K562 (cell line): ENCODE data around the gene ZNF23. TPM values are rescaled to one million over a fixed set of nuclear protein-coding genes. Genes with fewer than 3 reads are reported as not detected.
A peak's percentile ranks its signal among the peaks of the same experiment; 100 is the strongest.

ENCODE experiments used
- ATAC-seq: fragments of 200-7000 bp; cut with Tn5 transposase; 3 replicates; pipeline ENCODE4 v1.9.1; 2020; ENCODE audit warnings: moderate library complexity
- BruUV-seq: library from RNA; stranded (reverse); fragments of 400-500 nt; replicated peaks from 2 replicates; lab custom pipeline; 2021; lab: Mats Ljungman, UMichigan
- CTCF ChIA-PET: fragments of 300-600 bp; formaldehyde crosslinking; extraction: SDS; loops from one replicate; lab custom pipeline; 2021; ENCODE audit warnings: low intra/inter-chr PET ratio; lab: Yijun Ruan, JAX
- POLR2A ChIA-PET: fragments of 300-600, 350-650 bp; sonication (Branson Sonifier 250); formaldehyde crosslinking; extraction: SDS; loops from one replicate; lab custom pipeline; 2021; ENCODE audit warnings: antibody characterized with exemption, inconsistent platforms; lab: Yijun Ruan, JAX
- DNase-seq, 4 experiments: peaks; one replicate each; pipeline versions ENCODE4 v3.0.0 to v3.0.0-alpha.2; 2011 to 2018; ENCODE audit warnings: low spot score in 3 of 4, mixed read lengths in 3 of 4; ENCODE audit errors: extremely low read depth in 1 of 4
- FAIRE-seq: peaks from 2 replicates; lab custom pipeline; 2011; peaks lifted over from hg19 to GRCh38; lab: Jason Lieb, UNC
- H2AFZ ChIP-seq: 2 replicates; pipeline ENCODE4 v1.6.0; 2011; ENCODE audit warnings: low read depth, low read length, control low read depth, inconsistent platforms
- H3K27ac ChIP-seq: fragments of 200-600 bp; 3 replicates; pipeline ENCODE4 v1.8.0; 2011; ENCODE audit warnings: low read depth, mild to moderate bottlenecking, control low read depth, inconsistent platforms, low read length, moderate library complexity, mixed read lengths; ENCODE audit errors: extremely low read depth
- H3K27me3 ChIP-seq, 2 experiments: fragments of 300-600 bp in 1 of 2; 2 replicates in 1 of 2; 3 replicates in 1 of 2; pipeline versions ENCODE4 v1.6.0 to v1.8.0; 2011; ENCODE audit warnings: inconsistent platforms in 2 of 2, low read length in 2 of 2, mild to moderate bottlenecking in 1 of 2, mixed read lengths in 1 of 2, moderate library complexity in 1 of 2; ENCODE audit not compliant: control insufficient read depth in 2 of 2, insufficient read depth in 2 of 2
- H3K36me3 ChIP-seq: fragments of 300-600 bp; 3 replicates; pipeline ENCODE4 v1.8.0; 2011; ENCODE audit warnings: mild to moderate bottlenecking, low read length, inconsistent platforms; ENCODE audit not compliant: control insufficient read depth, insufficient read depth
- H3K4me1 ChIP-seq, 2 experiments: fragments of 200-600 bp in 1 of 2; replicated peaks in 1 of 2; 2 replicates in 1 of 2; 3 replicates in 1 of 2; pipeline versions ENCODE4 v1.5.1 to v1.8.0; 2011; ENCODE audit warnings: inconsistent platforms in 2 of 2, low read length in 2 of 2, mild to moderate bottlenecking in 1 of 2, mixed read lengths in 1 of 2, moderate library complexity in 1 of 2; ENCODE audit not compliant: control insufficient read depth in 2 of 2, insufficient read depth in 2 of 2
- H3K4me2 ChIP-seq: 2 replicates; pipeline ENCODE4 v1.6.1; 2011; ENCODE audit warnings: low read length, control low read depth, inconsistent platforms, mixed read lengths; ENCODE audit not compliant: insufficient read depth
- H3K4me3 ChIP-seq: fragments of 200-600 bp; sonication (generic), shearing (Covaris generic); 2 replicates; pipeline ENCODE4 v1.5.1; 2016; ENCODE audit warnings: control low read depth, inconsistent platforms
- H3K79me2 ChIP-seq: fragments of 200-600 bp; 3 replicates; pipeline ENCODE4 v1.8.0; 2011; ENCODE audit warnings: low read length, inconsistent platforms; ENCODE audit not compliant: control insufficient read depth, insufficient read depth
- H3K9ac ChIP-seq, 2 experiments: 2 replicates each; pipeline versions ENCODE4 v1.6.0 to v1.6.1; 2011; ENCODE audit warnings: low read depth in 2 of 2, low read length in 2 of 2, control low read depth in 1 of 2, inconsistent platforms in 1 of 2, mild to moderate bottlenecking in 1 of 2, mixed read lengths in 1 of 2; ENCODE audit not compliant: insufficient read depth in 1 of 2
- H3K9me1 ChIP-seq: one replicate; pipeline ENCODE4 v1.6.0; 2011; ENCODE audit warnings: inconsistent platforms, mild to moderate bottlenecking, low read length, moderate library complexity; ENCODE audit not compliant: control insufficient read depth, insufficient read depth
- H3K9me3 ChIP-seq: replicated peaks from 2 replicates; pipeline ENCODE4 v1.5.1; 2011; ENCODE audit warnings: low read depth, low read length, inconsistent platforms; ENCODE audit not compliant: control insufficient read depth, insufficient read depth
- H4K20me1 ChIP-seq: replicated peaks from 2 replicates; pipeline ENCODE4 v1.6.1; 2011; ENCODE audit warnings: low read length, inconsistent platforms, mixed read lengths; ENCODE audit not compliant: control insufficient read depth, insufficient read depth
- ATF1 ChIP-seq, 2 experiments: fragments of 450-650 bp in 1 of 2; IDR thresholded peaks; 2 replicates each; pipeline ENCODE4 v1.6.1; 2016; ENCODE audit warnings: missing compliant biosample characterization in 1 of 2, missing genetic modification characterization in 1 of 2
- HNRNPH1 ChIP-seq: fragments of 200-400 bp; formaldehyde crosslinking; optimal IDR thresholded peaks from 2 replicates; pipeline ENCODE3; 2017; ENCODE audit warnings: low read depth, mild to moderate bottlenecking, low read length, moderate library complexity
- JUND ChIP-seq, 2 experiments: IDR thresholded peaks; 2 replicates in 1 of 2; 3 replicates in 1 of 2; pipeline ENCODE4 v1.6.1; 2011; ENCODE audit warnings: borderline replicate concordance in 2 of 2, low read depth in 2 of 2, low read length in 2 of 2, improper control_type of control experiment in 1 of 2, missing biosample characterization in 1 of 2, missing genetic modification characterization in 1 of 2, missing genetic modification reagents in 1 of 2
- NR0B1 ChIP-seq: fragments of 450-650 bp; IDR thresholded peaks from one replicate; pipeline ENCODE4 v1.6.1; 2018; ENCODE audit warnings: mild to moderate bottlenecking, moderate library complexity; ENCODE audit not compliant: partially characterized antibody
- PML ChIP-seq: IDR thresholded peaks from 2 replicates; pipeline ENCODE4 v1.6.1; 2012; ENCODE audit warnings: low read length, inconsistent platforms
- PRMT5 ChIP-seq: sonication (generic); formaldehyde crosslinking; IDR thresholded peaks from 2 replicates; pipeline ENCODE4 v1.5.0; 2020; ENCODE audit warnings: missing genetic modification reagents
- TAL1 ChIP-seq: fragments of 450-650 bp; IDR thresholded peaks from 2 replicates; pipeline ENCODE4 v1.6.1; 2016; ENCODE audit warnings: mild to moderate bottlenecking
- XRCC3 ChIP-seq: fragments of 450-650 bp; IDR thresholded peaks from 2 replicates; pipeline ENCODE4 v1.6.1; 2017; ENCODE audit warnings: mild to moderate bottlenecking, moderate library complexity
- WGBS: fragments of 100-300 bp; shearing (Covaris generic); methylation state at CpG from one replicate; pipeline ENCODE4 v1.1.6; 2016; ENCODE audit warnings: low coverage, mixed read lengths; ENCODE audit not compliant: insufficient coverage; ENCODE audit errors: missing lambda C conversion rate; 5-methylcytosine and 5-hydroxymethylcytosine counted together
- in situ Hi-C: fragments of 300-500 bp; cut with MboI; formaldehyde crosslinking; loops from 4 replicates; pipeline ENCODE4 v1.15.0; 2018; ENCODE audit warnings: inconsistent platforms, mixed read lengths
- intact Hi-C: fragments of 100-400 bp; cut with micrococcal nuclease; formaldehyde crosslinking; loops from 2 replicates; pipeline ENCODE4 v1.14.2; 2022
- polyA plus RNA-seq, 8 experiments: library from polyadenylated mRNA; depleted of rRNA in 4 of 8; stranded (reverse) in 5 of 8; unstranded in 3 of 8; fragments of >200 nt; fragmentation: Nextera tagmentation in 2 of 8; fragmentation: Illumina TruSeq in 1 of 8; extraction: Ambion mirVana in 2 of 8; extraction: Trizol in 1 of 8; gene quantifications; 2 replicates each; pipeline versions ENCODE4 v1.2.1 to v1.2.3, GENCODE V29; 2011 to 2014; ENCODE audit warnings: inconsistent platforms in 1 of 8, missing spikeins in 1 of 8
- total RNA-seq, 7 experiments: library from RNA; depleted of rRNA in 6 of 7; stranded (reverse); fragments of >200 nt in 6 of 7; fragmentation: Illumina TruSeq in 2 of 7; extraction: Trizol in 2 of 7; gene quantifications; 2 replicates each; pipeline versions ENCODE4 v1.2.1 to v1.2.3, GENCODE V29; 2011 to 2021; ENCODE audit warnings: low replicate concordance in 1 of 7
- TF ChIP-seq, protein P1 (sequence below): fragments of 450-650 bp; IDR thresholded peaks from 2 replicates; pipeline ENCODE4 v1.6.1; 2016; ENCODE audit warnings: low read depth

Gene ZNF23
- total and polyA plus RNA-seq, 9 of the 15 experiments (the other 6 are each of a cell fraction or from before 2014, with no cell fraction given) = 4.7 to 13.4 (median 11.2) TPM

GRCh38 chr16:71409011-71409775 is 52.9 kb downstream of the ZNF23 start:
- CTCF ChIA-PET = no interaction called here
- WGBS = 2% methylated on average over 16 of the region's 16 CpGs
- intact Hi-C loops = no loop called here
- TF ChIP-seq PRMT5 (CRISPR knock-in tag) (no peak), NR0B1 (no peak), XRCC3 (no peak), TAL1 (0 out of 2 replicates have a peak, but pooled peaks have one; percentile 11), JUND (IDR thresholded peaks at IDR 0.05; ENCODE audit: borderline replicate concordance, low read depth, low read length) (peak; percentile 19; the same call in 1 of the 2 replicates), JUND (tag; IDR thresholded peaks at IDR 0.05; ENCODE audit: borderline replicate concordance, low read depth, low read length) (0 out of 3 replicates have a peak, but pooled peaks have one; percentile 21), ATF1 (CRISPR knock-in tag; IDR thresholded peaks at IDR 0.05) (no peak), ATF1 (tag; IDR thresholded peaks at IDR 0.05) (peak; percentile 79), PML (no peak), HNRNPH1 (no peak)
- TF ChIP-seq, protein P1, sequence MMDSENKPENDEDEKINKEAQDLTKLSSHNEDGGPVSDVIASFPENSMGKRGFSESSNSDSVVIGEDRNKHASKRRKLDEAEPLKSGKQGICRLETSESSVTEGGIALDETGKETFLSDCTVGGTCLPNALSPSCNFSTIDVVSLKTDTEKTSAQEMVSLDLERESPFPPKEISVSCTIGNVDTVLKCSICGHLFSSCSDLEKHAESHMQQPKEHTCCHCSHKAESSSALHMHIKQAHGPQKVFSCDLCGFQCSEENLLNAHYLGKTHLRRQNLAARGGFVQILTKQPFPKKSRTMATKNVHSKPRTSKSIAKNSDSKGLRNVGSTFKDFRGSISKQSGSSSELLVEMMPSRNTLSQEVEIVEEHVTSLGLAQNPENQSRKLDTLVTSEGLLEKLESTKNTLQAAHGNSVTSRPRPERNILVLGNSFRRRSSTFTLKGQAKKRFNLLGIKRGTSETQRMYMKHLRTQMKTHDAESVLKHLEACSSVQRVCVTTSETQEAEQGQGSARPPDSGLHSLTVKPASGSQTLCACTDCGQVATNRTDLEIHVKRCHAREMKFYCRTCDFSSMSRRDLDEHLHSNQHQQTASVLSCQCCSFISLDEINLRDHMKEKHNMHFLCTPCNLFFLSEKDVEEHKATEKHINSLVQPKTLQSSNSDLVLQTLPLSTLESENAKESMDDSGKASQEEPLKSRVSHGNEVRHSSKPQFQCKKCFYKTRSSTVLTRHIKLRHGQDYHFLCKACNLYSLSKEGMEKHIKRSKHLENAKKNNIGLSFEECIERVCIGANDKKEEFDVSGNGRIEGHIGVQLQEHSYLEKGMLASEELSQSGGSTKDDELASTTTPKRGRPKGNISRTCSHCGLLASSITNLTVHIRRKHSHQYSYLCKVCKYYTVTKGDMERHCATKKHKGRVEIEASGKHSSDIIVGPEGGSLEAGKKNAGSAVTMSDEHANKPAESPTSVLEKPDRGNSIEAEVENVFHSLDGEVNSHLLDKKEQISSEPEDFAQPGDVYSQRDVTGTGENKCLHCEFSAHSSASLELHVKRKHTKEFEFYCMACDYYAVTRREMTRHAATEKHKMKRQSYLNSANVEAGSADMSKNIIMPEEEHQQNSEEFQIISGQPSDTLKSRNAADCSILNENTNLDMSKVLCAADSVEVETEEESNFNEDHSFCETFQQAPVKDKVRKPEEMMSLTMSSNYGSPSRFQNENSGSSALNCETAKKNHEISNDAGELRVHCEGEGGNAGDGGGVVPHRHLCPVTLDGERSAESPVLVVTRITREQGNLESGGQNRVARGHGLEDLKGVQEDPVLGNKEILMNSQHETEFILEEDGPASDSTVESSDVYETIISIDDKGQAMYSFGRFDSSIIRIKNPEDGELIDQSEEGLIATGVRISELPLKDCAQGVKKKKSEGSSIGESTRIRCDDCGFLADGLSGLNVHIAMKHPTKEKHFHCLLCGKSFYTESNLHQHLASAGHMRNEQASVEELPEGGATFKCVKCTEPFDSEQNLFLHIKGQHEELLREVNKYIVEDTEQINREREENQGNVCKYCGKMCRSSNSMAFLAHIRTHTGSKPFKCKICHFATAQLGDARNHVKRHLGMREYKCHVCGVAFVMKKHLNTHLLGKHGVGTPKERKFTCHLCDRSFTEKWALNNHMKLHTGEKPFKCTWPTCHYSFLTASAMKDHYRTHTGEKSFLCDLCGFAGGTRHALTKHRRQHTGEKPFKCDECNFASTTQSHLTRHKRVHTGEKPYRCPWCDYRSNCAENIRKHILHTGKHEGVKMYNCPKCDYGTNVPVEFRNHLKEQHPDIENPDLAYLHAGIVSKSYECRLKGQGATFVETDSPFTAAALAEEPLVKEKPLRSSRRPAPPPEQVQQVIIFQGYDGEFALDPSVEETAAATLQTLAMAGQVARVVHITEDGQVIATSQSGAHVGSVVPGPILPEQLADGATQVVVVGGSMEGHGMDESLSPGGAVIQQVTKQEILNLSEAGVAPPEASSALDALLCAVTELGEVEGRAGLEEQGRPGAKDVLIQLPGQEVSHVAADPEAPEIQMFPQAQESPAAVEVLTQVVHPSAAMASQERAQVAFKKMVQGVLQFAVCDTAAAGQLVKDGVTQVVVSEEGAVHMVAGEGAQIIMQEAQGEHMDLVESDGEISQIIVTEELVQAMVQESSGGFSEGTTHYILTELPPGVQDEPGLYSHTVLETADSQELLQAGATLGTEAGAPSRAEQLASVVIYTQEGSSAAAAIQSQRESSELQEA = no peak

More at GRCh38 chr16:71409011-71409775, 52.9 kb downstream of the ZNF23 start:
- peaks cover 10 to 42% of the 10 kb centered on the region in 2 experiments for H3K27me3 ChIP-seq
- H4K20me1 ChIP-seq = 0 out of 2 replicates have a peak, but pooled peaks cover 12% of the 10 kb centered on the region
- H3K9ac ChIP-seq = no peak overlapping the region
- ATAC-seq = no peak
- no peak overlapping the region for H3K4me3 ChIP-seq
- in situ Hi-C loops = no loop called here
- no peaks in the 10 kb centered on the region for H3K79me2 ChIP-seq
- no peak overlapping the region for H2AFZ ChIP-seq
- BruUV-seq = no TSS peak
- no peaks in the 10 kb centered on the region for H3K9me3 ChIP-seq
- peaks cover 0 to 10% of the 10 kb centered on the region in 2 experiments; a peak in 3 of 5 replicates for H3K4me1 ChIP-seq
- DNase-seq = peak in 1 of 4 experiments; percentile 48
- no peaks in the 10 kb centered on the region for H3K9me1 ChIP-seq
- POLR2A ChIA-PET = interaction anchor here (0.5 kb wide), 1 partner anchor 24 kb away, joined by 3 read pairs; no protein-coding TSS in a partner anchor
- H3K36me3 ChIP-seq = no peaks in the 10 kb centered on the region
- no peak for FAIRE-seq
- H3K27ac ChIP-seq = no peak overlapping the region
- H3K4me2 ChIP-seq = no peak overlapping the region
